Ovary (tissue), 9 donors: ENCODE data around the gene GOLGA3. TPM values are rescaled to one million over a fixed set of nuclear protein-coding genes. Genes with fewer than 3 reads are reported as not detected.
"Not testable (repeated sequence)": the region's sequence is repeated elsewhere in the genome, so short reads cannot be mapped to it uniquely, and the experiment has no call there.

Experiments
- DNase-seq, 5 donors: peaks; one replicate each; pipeline ENCODE4 v3.0.0-alpha.2; 2019 to 2020
- H3K27ac ChIP-seq, 2 donors: fragments of 200-600 bp; one replicate each; pipeline versions ENCODE4 v1.5.1 to v1.8.0; 2019 to 2022
- H3K27me3 ChIP-seq: fragments of 200-600 bp; one replicate; pipeline ENCODE4 v1.8.0; 2022
- H3K36me3 ChIP-seq: fragments of 200-600 bp; sonication (generic); one replicate; pipeline ENCODE4 v1.5.1; 2019
- H3K4me1 ChIP-seq: one replicate; pipeline ENCODE4 v1.8.1; 2013; ENCODE audit warnings: mild to moderate bottlenecking, moderate library complexity; ENCODE audit not compliant: insufficient read depth
- H3K4me3 ChIP-seq: fragments of 200-600 bp; sonication (generic); one replicate; pipeline ENCODE4 v1.5.1; 2017
- H3K9me3 ChIP-seq, 2 donors: fragments of 200-600 bp in 1 of 2; sonication (generic) in 1 of 2; one replicate each; pipeline versions ENCODE4 v1.5.1 to v1.8.1; 2013 to 2019; ENCODE audit warnings: mild to moderate bottlenecking in 1 of 2, moderate library complexity in 1 of 2
- CTCF ChIP-seq, 3 donors: fragments of 450-650 bp in 2 of 3; fragments of 200-600 bp in 1 of 3; IDR thresholded peaks; one replicate each; pipeline versions ENCODE4 v1.5.1 to v1.8.0; 2016 to 2022; ENCODE audit warnings: antibody characterized with exemption in 3 of 3, mild to moderate bottlenecking in 1 of 3
- EP300 ChIP-seq: sonication (generic); formaldehyde crosslinking; IDR thresholded peaks from one replicate; pipeline ENCODE4 v1.6.1; 2017; ENCODE audit warnings: antibody characterized with exemption
- POLR2A ChIP-seq: fragments of 450-650 bp; IDR thresholded peaks from one replicate; pipeline ENCODE4 v1.6.1; 2017; ENCODE audit warnings: antibody characterized with exemption, mild to moderate bottlenecking, moderate library complexity
- WGBS, 3 donors: extraction: QIAGEN DNeasy Blood & Tissue Kit in 1 of 3; methylation state at CpG; one replicate each; pipeline versions ENCODE4 v1.1.5 to v1.1.7; 2013 to 2017; 5-methylcytosine and 5-hydroxymethylcytosine counted together
- intact Hi-C, 4 donors: fragments of 100-400 bp; cut with DNase I; formaldehyde crosslinking; loops; one replicate each; pipeline versions ENCODE4 v1.11.0 to v1.15.1; 2022 to 2023
- polyA plus RNA-seq, 2 donors: library from polyadenylated mRNA; stranded (reverse); fragments of 200-250 nt in 1 of 2; fragments of 350-450 nt in 1 of 2; fragmentation: Illumina TruSeq in 1 of 2; extraction: RNeasy Lipid Tissue Mini Kit (QIAGEN cat#74804) in 1 of 2; gene quantifications; one replicate each; pipeline ENCODE4 v1.2.3, GENCODE V29; 2013 to 2014
- total RNA-seq, 7 donors: library from RNA; depleted of rRNA in 2 of 7; stranded (reverse); fragments of >200 nt in 2 of 7; fragmentation: NEBNext Ultra II Directional in 3 of 7; extraction: Animal tissue kit (Norgen Biotek cat#: 25700) in 3 of 7; gene quantifications; one replicate each; pipeline versions ENCODE4 v1.1.0 to v1.2.4, GENCODE V29; 2016 to 2023
- donor health status: DM: no; HTN: no; CAD: no; lungs with moderate emphysema.
- donor health status: DM: no; HTN: no; CAD: no.
- donor health status: Bipolar disorder and iron deficiency.
- donor health status: DM: yes; HTN: yes; CAD: no.
- donor health status: DM: no; HTN: no; CAD: no.
- donor health status: DM: yes; HTN: yes; CAD: no.

The GOLGA3 gene
- total and polyA plus RNA-seq, 9 donors, result 14.4 to 76.0 (median 50.9) TPM

- no peak overlapping the region for H3K27ac ChIP-seq
- intact Hi-C loops, result no loop called here
- H3K36me3 ChIP-seq, result no peaks in the 10 kb centered on the region
- no peak overlapping the region for H3K4me3 ChIP-seq
- no peaks in the 10 kb centered on the region for H3K9me3 ChIP-seq
- no peak for DNase-seq
- WGBS, 3 donors, result 85 to 88% (median 86%) methylated on average over 8 of the region's 8 CpGs
- H3K27me3 ChIP-seq, result no peaks in the 10 kb centered on the region
- H3K4me1 ChIP-seq, result no peaks in the 10 kb centered on the region
- TF ChIP-seq EP300 (no peak), POLR2A (no peak), CTCF (IDR thresholded peaks at IDR 0.05) (no peak)
Observed at GRCh38 chr12:132818562-132818961, 10.1 kb downstream of the GOLGA3 start.

- TF ChIP-seq EP300, result no peak
- TF ChIP-seq POLR2A, result no peak
- TF ChIP-seq CTCF (IDR thresholded peaks at IDR 0.05), result no peak
- no peaks in the 10 kb centered on the region for H3K36me3 ChIP-seq
- no peaks in the 10 kb centered on the region for H3K27me3 ChIP-seq
- H3K9me3 ChIP-seq, result no peaks in the 10 kb centered on the region
- WGBS, 3 donors, result 94 to 96% (median 96%) methylated on average over 21 of the region's 21 CpGs
- intact Hi-C loops, result no loop called here
- no peak for DNase-seq
- H3K4me1 ChIP-seq, result no peaks in the 10 kb centered on the region
- H3K4me3 ChIP-seq, result no peak overlapping the region
- H3K27ac ChIP-seq, result no peak overlapping the region
Observed at GRCh38 chr12:132814232-132814631, 14.4 kb downstream of the GOLGA3 start.

- intact Hi-C loops, result no loop called here
- no peak for DNase-seq
- Histone ChIP-seq H3K27ac (no peak overlapping the region), H3K36me3 (no peaks in the 10 kb centered on the region), H3K4me1 (no peaks in the 10 kb centered on the region), H3K4me3 (no peak overlapping the region), H3K27me3 (no peaks in the 10 kb centered on the region), H3K9me3 (no peaks in the 10 kb centered on the region)
- 91 to 93% (median 92%) methylated on average over 6 of the region's 6 CpGs for WGBS, 3 donors
- no peak for TF ChIP-seq EP300
- no peak for TF ChIP-seq POLR2A
- TF ChIP-seq CTCF (IDR thresholded peaks at IDR 0.05), result no peak
Observed at GRCh38 chr12:132813443-132813842, 15.2 kb downstream of the GOLGA3 start.

DNA sequence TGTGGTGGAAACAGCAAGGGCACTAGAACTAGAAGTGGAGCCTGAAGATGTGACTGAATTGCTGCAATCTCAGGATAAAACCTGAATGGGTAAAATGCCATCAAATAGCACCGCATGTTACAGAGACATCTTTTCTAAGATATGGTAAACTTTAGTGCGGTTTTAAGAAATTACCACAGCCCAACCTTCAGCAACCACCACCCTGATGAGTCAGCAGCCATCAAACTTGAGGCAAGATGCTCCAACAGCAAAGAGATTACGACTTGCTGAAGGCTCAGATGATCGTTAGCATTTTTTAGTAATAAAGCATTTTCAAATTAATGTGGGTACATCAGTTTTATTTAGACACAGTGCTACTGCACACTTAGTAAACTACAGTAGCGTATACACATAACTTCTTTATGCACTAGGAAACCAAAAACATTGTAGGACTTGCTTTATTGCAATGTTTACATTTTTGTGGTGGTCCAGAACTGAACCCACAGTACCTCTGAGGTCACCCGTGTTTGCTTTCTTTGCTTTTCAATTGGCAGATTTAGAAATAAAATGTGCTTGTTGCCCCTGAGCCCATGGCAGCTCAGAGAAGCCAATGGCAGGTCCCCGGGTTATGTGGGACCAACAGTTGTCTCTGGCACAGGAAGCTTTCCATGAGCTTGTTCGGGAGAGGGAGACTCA lies 15.9 kb downstream of the GOLGA3 start:
- Histone ChIP-seq H3K9me3 (no peaks in the 10 kb centered on the region), H3K4me1 (no peaks in the 10 kb centered on the region), H3K27me3 (no peaks in the 10 kb centered on the region), H3K4me3 (no peak overlapping the region), H3K36me3 (no peaks in the 10 kb centered on the region), H3K27ac (no peak overlapping the region)
- no peak for DNase-seq
- TF ChIP-seq POLR2A, result no peak
- TF ChIP-seq EP300, result no peak
- no peak for TF ChIP-seq CTCF (IDR thresholded peaks at IDR 0.05)
- intact Hi-C loops, result no loop called here
- 49 to 67% (median 62%) methylated on average over 8 of the region's 8 CpGs for WGBS, 3 donors

GRCh38 chr12:132809391-132809790 lies 19.3 kb downstream of the GOLGA3 start:
- peak; percentile 28 to 69 (median 52) for DNase-seq
- H3K27me3 ChIP-seq, H3K36me3 ChIP-seq, H3K27ac ChIP-seq, H3K9me3 ChIP-seq, intact Hi-C loops, H3K4me3 ChIP-seq, H3K4me1 ChIP-seq: not testable (repeated sequence)
- 46 to 64% (median 47%) methylated on average over 11 to 13 of the region's 13 CpGs for WGBS, 3 donors
